ENCODE data around the gene SURF4. TPM values are rescaled to one million over a fixed set of nuclear protein-coding genes. Genes with fewer than 3 reads are reported as not detected.
"Not testable (repeated sequence)": the region's sequence is repeated elsewhere in the genome, so short reads cannot be mapped to it uniquely, and the experiment has no call there.

Gene SURF4
- total and polyA plus RNA-seq, 10 donors = 21.9 to 115 (median 90.0) TPM

DNA sequence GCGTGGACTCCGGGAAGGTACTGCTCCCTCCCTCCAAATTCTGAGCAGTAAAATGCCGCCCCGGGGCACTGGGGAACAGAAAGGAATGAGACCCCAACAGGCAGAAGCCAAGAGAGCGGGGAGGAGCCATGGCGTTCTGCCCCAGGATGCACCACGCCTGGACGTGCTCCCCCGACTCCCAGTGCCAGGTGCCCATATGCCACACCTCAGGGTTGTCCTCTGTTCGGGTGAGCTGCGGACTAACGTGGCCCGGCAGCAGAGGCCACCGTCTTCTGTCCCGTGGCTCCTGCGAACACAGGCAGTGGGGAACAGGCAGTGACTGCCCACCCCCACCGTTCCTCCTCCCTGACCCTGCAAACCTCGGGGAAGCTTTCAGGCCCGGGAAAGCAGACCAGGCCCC, 44.6 kb downstream of the SURF4 start:
- Histone ChIP-seq H3K9me3 (no peaks in the 10 kb centered on the region), H3K27me3 (replicated peaks in 1 of 7) (no peaks in the 10 kb centered on the region), H3K4me1 (peaks cover 7 to 40% (median 28%) of the 10 kb centered on the region in 6 donors), H3K27ac (no peak overlapping the region), H3K4me3 (no peak overlapping the region), H3K36me3 (peaks cover 0 to 53% (median 46%) of the 10 kb centered on the region in 6 donors)
- peak in 1 of 3 donors; percentile 40 for TF ChIP-seq POLR2AphosphoS5 (IDR thresholded peaks at IDR 0.05)
- TF ChIP-seq POLR2A (IDR thresholded peaks at IDR 0.05) = no peak
- DNase-seq = peak; percentile 64
- intact Hi-C loops (cut with DNase I; ENCODE audit: low total_unique reads) = no loop called here
- WGBS, 5 donors = 84 to 95% (median 92%) methylated on average over 13 to 19 of the region's 19 CpGs

DNA sequence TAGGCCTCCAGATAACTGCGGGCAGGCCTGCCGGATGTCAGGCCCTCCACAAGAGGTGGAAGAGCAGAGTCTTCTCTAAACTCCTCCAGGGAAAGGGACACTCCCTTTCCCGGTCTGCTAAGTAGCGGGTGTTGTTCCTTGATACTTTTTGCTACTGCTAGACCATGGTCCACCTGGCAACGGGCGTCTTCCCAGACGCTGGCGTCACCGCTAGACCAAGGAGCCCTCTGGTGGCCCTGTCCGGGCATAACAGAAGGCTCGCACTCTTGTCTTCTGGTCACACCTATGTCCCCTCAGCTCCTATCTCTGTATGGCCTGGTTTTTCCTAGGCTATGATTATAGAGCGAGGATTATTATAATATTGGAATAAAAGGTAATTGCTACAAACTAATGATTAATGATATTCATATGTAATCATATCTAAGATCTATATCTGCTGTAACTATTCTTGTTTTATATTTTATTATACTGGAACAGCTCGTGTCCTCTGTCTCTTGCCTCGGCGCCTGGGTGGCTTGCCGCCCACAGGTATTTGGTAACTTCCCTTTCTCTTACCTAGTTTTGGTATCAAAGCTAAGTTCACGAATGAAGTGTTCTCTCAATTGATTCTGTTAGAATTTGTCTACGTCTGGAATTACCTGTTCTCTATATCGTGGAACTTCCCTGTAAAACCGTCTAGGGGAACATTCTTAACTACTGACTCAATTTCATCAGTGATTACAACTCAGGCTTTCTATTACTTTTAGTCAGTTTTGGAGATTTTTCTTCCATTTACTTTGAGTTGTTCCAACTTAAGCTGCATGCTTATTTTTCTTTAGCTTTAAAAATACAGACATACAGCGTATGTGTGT, 46.3 kb downstream of the SURF4 start:
- TF ChIP-seq, protein P1, sequence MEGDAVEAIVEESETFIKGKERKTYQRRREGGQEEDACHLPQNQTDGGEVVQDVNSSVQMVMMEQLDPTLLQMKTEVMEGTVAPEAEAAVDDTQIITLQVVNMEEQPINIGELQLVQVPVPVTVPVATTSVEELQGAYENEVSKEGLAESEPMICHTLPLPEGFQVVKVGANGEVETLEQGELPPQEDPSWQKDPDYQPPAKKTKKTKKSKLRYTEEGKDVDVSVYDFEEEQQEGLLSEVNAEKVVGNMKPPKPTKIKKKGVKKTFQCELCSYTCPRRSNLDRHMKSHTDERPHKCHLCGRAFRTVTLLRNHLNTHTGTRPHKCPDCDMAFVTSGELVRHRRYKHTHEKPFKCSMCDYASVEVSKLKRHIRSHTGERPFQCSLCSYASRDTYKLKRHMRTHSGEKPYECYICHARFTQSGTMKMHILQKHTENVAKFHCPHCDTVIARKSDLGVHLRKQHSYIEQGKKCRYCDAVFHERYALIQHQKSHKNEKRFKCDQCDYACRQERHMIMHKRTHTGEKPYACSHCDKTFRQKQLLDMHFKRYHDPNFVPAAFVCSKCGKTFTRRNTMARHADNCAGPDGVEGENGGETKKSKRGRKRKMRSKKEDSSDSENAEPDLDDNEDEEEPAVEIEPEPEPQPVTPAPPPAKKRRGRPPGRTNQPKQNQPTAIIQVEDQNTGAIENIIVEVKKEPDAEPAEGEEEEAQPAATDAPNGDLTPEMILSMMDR (IDR thresholded peaks at IDR 0.05 in 8 of 11, conservative IDR thresholded peaks at IDR 0.05 in 3 of 11) = peak in 9 of 11 experiments; percentile 26 to 68 (median 57)
- TF ChIP-seq POLR2AphosphoS5 (IDR thresholded peaks at IDR 0.05) = peak in 2 of 3 donors; percentile 13 to 41
- Histone ChIP-seq H3K36me3 (peaks cover 0 to 52% (median 46%) of the 10 kb centered on the region in 6 donors), H3K4me1 (peaks cover 1 to 27% (median 17%) of the 10 kb centered on the region in 6 donors)
- not testable (repeated sequence) for H3K9me3 ChIP-seq; H3K27me3 ChIP-seq (replicated peaks in 1 of 7); H3K27ac ChIP-seq; H3K4me3 ChIP-seq
- 59 to 67% (median 60%) methylated on average over 21 of the region's 21 CpGs for WGBS, 5 donors
- peak; percentile 59 for DNase-seq
- intact Hi-C loops (cut with DNase I; ENCODE audit: low total_unique reads) = loop anchor here (5.0 kb wide), 1 partner anchor 147 kb away; no protein-coding TSS in a partner anchor

DNA sequence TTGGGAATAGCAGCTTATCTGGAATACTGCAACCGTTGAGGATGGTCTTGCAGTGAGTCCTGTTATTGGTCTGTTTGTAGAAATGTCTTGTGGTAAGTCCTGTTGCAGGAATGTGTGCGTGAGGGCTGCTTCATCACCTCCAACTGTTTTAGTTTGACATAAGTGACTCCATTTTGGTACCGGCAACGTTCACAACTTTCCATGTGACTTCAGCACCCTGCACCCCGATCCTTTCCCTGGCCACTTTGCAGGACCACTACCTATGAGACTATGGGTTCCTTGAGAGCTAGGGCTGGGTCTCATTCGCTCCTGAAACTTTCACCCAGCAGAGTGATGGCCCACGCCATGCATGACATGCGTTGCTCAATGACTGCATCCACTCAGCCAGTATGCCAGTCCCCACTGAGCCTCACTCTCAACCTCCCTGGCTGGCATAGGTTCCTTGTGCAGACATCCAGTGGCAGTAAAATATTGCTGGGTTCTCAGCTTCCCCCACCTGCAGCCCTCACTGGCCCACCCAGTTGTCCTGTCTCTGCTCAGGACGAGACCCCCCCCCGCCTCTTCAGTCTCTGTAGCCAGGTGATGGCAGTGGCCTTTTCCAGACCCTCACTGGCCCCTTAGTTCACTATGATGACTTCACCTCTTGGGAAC, 47.9 kb downstream of the SURF4 start:
- DNase-seq = peak; percentile 32
- TF ChIP-seq POLR2AphosphoS5 (IDR thresholded peaks at IDR 0.05) (no peak), POLR2A (IDR thresholded peaks at IDR 0.05) (no peak)
- TF ChIP-seq, protein P1 (IDR thresholded peaks at IDR 0.05 in 8 of 11, conservative IDR thresholded peaks at IDR 0.05 in 3 of 11) = no peak
- WGBS, 5 donors = 90 to 98% (median 92%) methylated on average over 10 of the region's 10 CpGs
- peaks cover 0 to 36% (median 33%) of the 10 kb centered on the region in 6 donors for H3K36me3 ChIP-seq
- no peak overlapping the region for H3K27ac ChIP-seq
- H3K4me1 ChIP-seq = peaks cover 0 to 11% (median 1%) of the 10 kb centered on the region in 6 donors
- no peak overlapping the region for H3K4me3 ChIP-seq
- intact Hi-C loops (cut with DNase I; ENCODE audit: low total_unique reads) = loop anchor here (5.0 kb wide), 1 partner anchor 146 kb away; no protein-coding TSS in a partner anchor
- H3K9me3 ChIP-seq = no peaks in the 10 kb centered on the region
- no peaks in the 10 kb centered on the region for H3K27me3 ChIP-seq (replicated peaks in 1 of 7)

DNA sequence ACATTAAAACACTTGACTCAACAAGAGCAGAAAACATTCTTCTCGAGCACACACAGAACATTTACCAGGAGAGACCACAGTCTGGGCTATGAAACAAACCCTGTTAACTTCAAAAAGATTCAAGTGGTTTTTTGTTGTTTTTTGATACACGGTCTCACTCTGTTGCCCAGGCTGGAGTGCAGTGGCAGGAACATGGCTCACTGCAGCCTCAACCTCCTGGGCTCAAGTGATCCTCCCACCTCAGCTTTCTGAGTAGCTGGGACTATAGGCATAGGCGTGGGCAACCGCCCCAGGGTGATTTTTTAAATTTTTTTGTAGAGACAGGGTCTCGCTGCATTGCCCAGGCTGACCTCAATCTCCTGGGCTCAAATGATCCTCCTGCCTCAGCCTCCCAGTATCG, 48.8 kb downstream of the SURF4 start:
- not testable (repeated sequence) for H3K4me3 ChIP-seq; H3K27ac ChIP-seq; H3K4me1 ChIP-seq; H3K27me3 ChIP-seq (replicated peaks in 1 of 7); H3K9me3 ChIP-seq
- peak; percentile 21 for DNase-seq
- 87 to 94% (median 91%) methylated on average over 6 of the region's 6 CpGs for WGBS, 5 donors
- intact Hi-C loops (cut with DNase I; ENCODE audit: low total_unique reads) = loop anchor here (5.0 kb wide), 1 partner anchor 145 kb away; no protein-coding TSS in a partner anchor
- H3K36me3 ChIP-seq = peaks cover 0 to 27% (median 23%) of the 10 kb centered on the region in 6 donors
